Muscle of leg (tissue), 11 donors: Measurements from ENCODE around the gene FXYD1. TPM values are rescaled to one million over a fixed set of nuclear protein-coding genes. Genes with fewer than 3 reads are reported as not detected.

Experiments used
- DNase-seq: peaks from one replicate; pipeline ENCODE4 v3.0.0; 2013
- H3K27ac ChIP-seq: one replicate; pipeline ENCODE4 v1.5.1; 2013; ENCODE audit warnings: mild to moderate bottlenecking, low read length, control low read depth
- H3K27me3 ChIP-seq: one replicate; pipeline ENCODE4 v1.6.1; 2013; ENCODE audit warnings: low read length; ENCODE audit not compliant: control insufficient read depth, insufficient read depth
- H3K36me3 ChIP-seq: one replicate; pipeline ENCODE4 v1.6.1; 2013; ENCODE audit warnings: low read length; ENCODE audit not compliant: control insufficient read depth, insufficient read depth
- H3K4me1 ChIP-seq: one replicate; pipeline ENCODE4 v1.6.1; 2013; ENCODE audit warnings: low read length; ENCODE audit not compliant: control insufficient read depth, insufficient read depth
- H3K4me3 ChIP-seq: one replicate; pipeline ENCODE4 v1.5.1; 2013; ENCODE audit warnings: low read length, control low read depth
- H3K9me3 ChIP-seq: replicated peaks from 2 replicates; pipeline ENCODE4 v1.6.1; 2013; ENCODE audit warnings: low read depth, low read length; ENCODE audit not compliant: control insufficient read depth
- WGBS: methylation state at CpG from one replicate; pipeline ENCODE4 v1.1.5; 2013; ENCODE audit warnings: missing lambda C conversion rate; ENCODE audit not compliant: insufficient coverage; 5-methylcytosine and 5-hydroxymethylcytosine counted together
- polyA plus RNA-seq, 8 donors: library from polyadenylated mRNA; unstranded; fragments of 120-200 nt; gene quantifications; one replicate each; pipeline versions ENCODE4 v1.2.1 to v1.2.3, GENCODE V29; 2013; ENCODE audit warnings: inconsistent platforms in 1 of 8, low replicate concordance in 1 of 8; ENCODE audit not compliant: insufficient read length in 8 of 8, insufficient read depth in 1 of 8
- total RNA-seq: library from RNA; stranded (reverse); fragments of 120-200 nt; gene quantifications from one replicate; pipeline ENCODE4 v1.2.4, GENCODE V29; 2013

Gene FXYD1
- total and polyA plus RNA-seq, 9 donors, result 144 to 301 (median 195) TPM

GRCh38 chr19:35169221-35169995 is 30.8 kb downstream of the FXYD1 start:
- no peak for DNase-seq
- WGBS, result 68% methylated on average over 4 of the region's 18 CpGs
- Histone ChIP-seq H3K27me3 (no peaks in the 10 kb centered on the region), H3K4me3 (no peak overlapping the region), H3K36me3 (no peaks in the 10 kb centered on the region), H3K27ac (no peak overlapping the region), H3K9me3 (peaks cover 13% of the 10 kb centered on the region), H3K4me1 (no peaks in the 10 kb centered on the region)

- Histone ChIP-seq H3K4me1 (no peaks in the 10 kb centered on the region), H3K27ac (no peak overlapping the region), H3K27me3 (no peaks in the 10 kb centered on the region), H3K9me3 (peaks cover 13% of the 10 kb centered on the region), H3K4me3 (no peak overlapping the region), H3K36me3 (no peaks in the 10 kb centered on the region)
- WGBS, result 87% methylated on average over 5 of the region's 7 CpGs
- DNase-seq, result no peak
Measured at GRCh38 chr19:35170359-35171061, 31.9 kb downstream of the FXYD1 start.

- Histone ChIP-seq H3K9me3 (peaks cover under 1% of the 10 kb centered on the region), H3K36me3 (no peaks in the 10 kb centered on the region), H3K27me3 (no peaks in the 10 kb centered on the region), H3K4me3 (no peak overlapping the region), H3K4me1 (no peaks in the 10 kb centered on the region), H3K27ac (no peak overlapping the region)
- DNase-seq, result no peak
- WGBS, result 56% methylated on average over 2 of the region's 3 CpGs
Measured at GRCh38 chr19:35171730-35172129, 33.1 kb downstream of the FXYD1 start.

GRCh38 chr19:35174226-35174625 is 35.6 kb downstream of the FXYD1 start:
- no peak overlapping the region for H3K4me3 ChIP-seq
- no peak for DNase-seq
- H3K27ac ChIP-seq, result no peak overlapping the region
- no peaks in the 10 kb centered on the region for H3K27me3 ChIP-seq
- no peaks in the 10 kb centered on the region for H3K4me1 ChIP-seq
- no peaks in the 10 kb centered on the region for H3K36me3 ChIP-seq
- 68% methylated on average over 2 of the region's 6 CpGs for WGBS
- H3K9me3 ChIP-seq, result no peaks in the 10 kb centered on the region

- no peak for DNase-seq
- H3K9me3 ChIP-seq, result no peaks in the 10 kb centered on the region
- no peaks in the 10 kb centered on the region for H3K36me3 ChIP-seq
- H3K4me1 ChIP-seq, result no peaks in the 10 kb centered on the region
- H3K27me3 ChIP-seq, result no peaks in the 10 kb centered on the region
- H3K4me3 ChIP-seq, result no peak overlapping the region
- no peak overlapping the region for H3K27ac ChIP-seq
- WGBS, result 60% methylated on average over 2 of the region's 3 CpGs
Measured at GRCh38 chr19:35176181-35176570, 37.6 kb downstream of the FXYD1 start.

GRCh38 chr19:35177377-35178274 is 39.0 kb downstream of the FXYD1 start:
- no peaks in the 10 kb centered on the region for H3K9me3 ChIP-seq
- H3K36me3 ChIP-seq, result no peaks in the 10 kb centered on the region
- 60% methylated on average over 1 of the region's 7 CpGs for WGBS
- H3K27ac ChIP-seq, result no peak overlapping the region
- no peaks in the 10 kb centered on the region for H3K4me1 ChIP-seq
- H3K4me3 ChIP-seq, result no peak overlapping the region
- no peak for DNase-seq
- no peaks in the 10 kb centered on the region for H3K27me3 ChIP-seq

GRCh38 chr19:35178701-35179100 is 40.1 kb downstream of the FXYD1 start:
- H3K27me3 ChIP-seq, result no peaks in the 10 kb centered on the region
- H3K27ac ChIP-seq, result no peak overlapping the region
- no peaks in the 10 kb centered on the region for H3K9me3 ChIP-seq
- no peaks in the 10 kb centered on the region for H3K36me3 ChIP-seq
- WGBS, result 37% methylated on average over 2 of the region's 2 CpGs
- DNase-seq, result no peak
- no peak overlapping the region for H3K4me3 ChIP-seq
- H3K4me1 ChIP-seq, result no peaks in the 10 kb centered on the region

GRCh38 chr19:35179830-35180229 is 41.2 kb downstream of the FXYD1 start:
- Histone ChIP-seq H3K9me3 (no peaks in the 10 kb centered on the region), H3K27me3 (no peaks in the 10 kb centered on the region), H3K36me3 (no peaks in the 10 kb centered on the region), H3K27ac (no peak overlapping the region), H3K4me1 (no peaks in the 10 kb centered on the region), H3K4me3 (no peak overlapping the region)
- DNase-seq, result no peak
- 88% methylated on average over 1 of the region's 3 CpGs for WGBS

GRCh38 chr19:35181387-35181786 is 42.8 kb downstream of the FXYD1 start:
- Histone ChIP-seq H3K4me1 (no peaks in the 10 kb centered on the region), H3K27ac (no peak overlapping the region)
- WGBS, result 80% methylated on average over 1 of the region's 1 CpG

GRCh38 chr19:35184267-35184666 is 45.6 kb downstream of the FXYD1 start:
- no peak overlapping the region for H3K4me3 ChIP-seq
- WGBS, result no CpG with 5 or more reads among the region's 1 CpG
- H3K27me3 ChIP-seq, result no peaks in the 10 kb centered on the region
- H3K4me1 ChIP-seq, result no peaks in the 10 kb centered on the region
- no peak overlapping the region for H3K27ac ChIP-seq
- H3K9me3 ChIP-seq, result no peaks in the 10 kb centered on the region
- H3K36me3 ChIP-seq, result no peaks in the 10 kb centered on the region
- no peak for DNase-seq

More at GRCh38 chr19:35181387-35181786, 42.8 kb downstream of the FXYD1 start:
- Histone ChIP-seq H3K4me3 (no peak overlapping the region), H3K36me3 (no peaks in the 10 kb centered on the region), H3K9me3 (no peaks in the 10 kb centered on the region), H3K27me3 (no peaks in the 10 kb centered on the region)
- DNase-seq, result no peak
